Measurements from ENCODE around the gene VAV2. TPM values are rescaled to one million over a fixed set of nuclear protein-coding genes. Genes with fewer than 3 reads are reported as not detected.

The VAV2 gene
- total RNA-seq, 1 experiment from 2014 or later: 9.7 TPM

- BruUV-seq (replicated peaks): no TSS peak
- Histone ChIP-seq H2AFZ (ENCODE audit: low read length) (no peak overlapping the region), H3K9me3 (ENCODE audit: low read length) (no peaks in the 10 kb centered on the region), H3K36me3 (ENCODE audit: low read depth, low read length) (no peaks in the 10 kb centered on the region), H3K4me3 (ENCODE audit: low read length) (no peak overlapping the region), H3K79me2 (ENCODE audit: low read length) (no peaks in the 10 kb centered on the region), H4K20me1 (ENCODE audit: low read length) (no peaks in the 10 kb centered on the region), H3K9ac (ENCODE audit: low read length) (no peak overlapping the region), H3K4me2 (ENCODE audit: low read length) (no peak overlapping the region), H3F3A (ENCODE audit: low read length, unreplicated experiment) (no peaks in the 10 kb centered on the region), H3K27me3 (ENCODE audit: low read length) (no peaks in the 10 kb centered on the region), H3K4me1 (ENCODE audit: insufficient read depth, low read length) (no peaks in the 10 kb centered on the region), H3K27ac (ENCODE audit: low read length) (no peak overlapping the region), H3K9me2 (replicated peaks; ENCODE audit: low read length) (no peaks in the 10 kb centered on the region)
- no peak for TF ChIP-seq CTCF (conservative IDR thresholded peaks at IDR 0.05; ENCODE audit: low read depth, low read length)
- TF ChIP-seq EZH2phosphoT487 (IDR thresholded peaks at IDR 0.05; ENCODE audit: borderline replicate concordance, low read length): no peak
- TF ChIP-seq EZH2 (IDR thresholded peaks at IDR 0.05; ENCODE audit: low read length, unreplicated experiment): no peak
- ChIA-PET CTCF (no interaction called here), POLR2A (ENCODE audit: unreplicated experiment) (no interaction called here)
- no peak for ATAC-seq
- intact Hi-C loops (cut with micrococcal nuclease): no loop called here
- no peak for DNase-seq
These were observed 214.3 kb downstream of the VAV2 start for GRCh38 chr9:133777871-133778270.

- no peaks in the 10 kb centered on the region for H3K36me3 ChIP-seq (ENCODE audit: low read depth, low read length)
- no TSS peak for BruUV-seq (replicated peaks)
- H3K79me2 ChIP-seq (ENCODE audit: low read length): no peaks in the 10 kb centered on the region
- H3K4me2 ChIP-seq (ENCODE audit: low read length): no peak overlapping the region
- H3K9me2 ChIP-seq (replicated peaks; ENCODE audit: low read length): no peaks in the 10 kb centered on the region
- no peak overlapping the region for H3K4me3 ChIP-seq (ENCODE audit: low read length)
- POLR2A ChIA-PET (ENCODE audit: unreplicated experiment): no interaction called here
- intact Hi-C loops (cut with micrococcal nuclease): no loop called here
- ATAC-seq: no peak
- no peaks in the 10 kb centered on the region for H4K20me1 ChIP-seq (ENCODE audit: low read length)
- no peak overlapping the region for H3K9ac ChIP-seq (ENCODE audit: low read length)
- CTCF ChIA-PET: no interaction called here
- no peaks in the 10 kb centered on the region for H3K4me1 ChIP-seq (ENCODE audit: insufficient read depth, low read length)
- TF ChIP-seq EZH2phosphoT487 (IDR thresholded peaks at IDR 0.05; ENCODE audit: borderline replicate concordance, low read length) (no peak), EZH2 (IDR thresholded peaks at IDR 0.05; ENCODE audit: low read length, unreplicated experiment) (no peak), CTCF (conservative IDR thresholded peaks at IDR 0.05; ENCODE audit: low read depth, low read length) (no peak)
- H3F3A ChIP-seq (ENCODE audit: low read length, unreplicated experiment): no peaks in the 10 kb centered on the region
- DNase-seq: no peak
- no peak overlapping the region for H3K27ac ChIP-seq (ENCODE audit: low read length)
- no peaks in the 10 kb centered on the region for H3K27me3 ChIP-seq (ENCODE audit: low read length)
- H2AFZ ChIP-seq (ENCODE audit: low read length): no peak overlapping the region
- H3K9me3 ChIP-seq (ENCODE audit: low read length): no peaks in the 10 kb centered on the region
These were observed 214.9 kb downstream of the VAV2 start for GRCh38 chr9:133777068-133777791.
